ENCODE measurements around the gene KIF4A.

KIF4A gene

DNA sequence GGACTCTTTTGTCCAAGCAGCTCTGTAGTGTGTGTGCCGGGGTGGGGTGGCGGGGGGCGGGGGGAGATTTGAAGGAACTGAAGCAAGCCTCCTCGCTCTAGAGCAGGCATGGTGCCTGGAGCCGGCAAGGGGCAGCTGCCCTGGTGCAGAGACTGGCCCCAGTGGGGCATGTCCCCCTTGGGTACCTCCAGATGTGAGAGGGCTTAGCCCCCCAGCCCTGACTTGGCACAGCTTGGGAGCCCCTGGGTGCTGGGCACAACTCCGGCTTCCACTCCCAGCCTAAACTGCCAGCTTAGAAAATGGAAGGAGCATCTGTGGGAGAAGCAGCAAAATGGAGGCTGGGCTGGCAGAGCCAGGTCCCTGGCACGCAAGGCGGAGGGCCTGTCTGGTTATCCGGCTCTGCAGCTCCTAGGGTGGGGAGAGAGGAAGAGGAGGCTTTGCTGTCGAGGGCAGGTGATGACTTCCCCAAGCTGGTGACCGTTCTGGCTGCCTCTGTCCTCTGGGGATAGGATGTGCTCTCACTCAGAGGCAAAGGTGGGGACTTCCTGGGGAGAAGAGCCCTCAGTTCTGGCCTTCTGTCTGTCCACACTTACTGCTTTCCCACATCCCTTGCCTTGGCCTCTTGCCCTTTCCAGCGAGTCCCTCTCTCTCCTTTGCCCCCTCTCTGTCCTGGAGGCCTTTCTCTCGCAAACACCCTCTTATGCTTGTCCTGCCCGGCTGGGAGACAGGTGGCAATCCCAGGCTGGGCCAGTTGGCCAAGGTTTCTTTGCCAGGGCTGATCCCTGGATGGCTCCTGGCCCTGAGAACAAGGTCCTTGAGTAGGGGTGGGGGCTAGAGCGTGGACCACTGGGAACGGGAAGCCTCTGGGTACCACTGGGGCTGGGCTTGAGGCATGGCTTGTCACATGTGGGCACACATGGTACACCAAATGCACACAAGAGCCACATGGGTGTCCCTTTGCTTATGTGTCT, 156.8 kb downstream of the KIF4A start:
- Histone ChIP-seq H3K4me3 (replicated peaks; ENCODE audit: low read depth, low read length) (no peak overlapping the region), H3K27me3 (replicated peaks; ENCODE audit: control insufficient read depth, insufficient read depth, low read length) (no peaks in the 10 kb centered on the region), H3K36me3 (ENCODE audit: control insufficient read depth, insufficient read depth, low read length) (no peaks in the 10 kb centered on the region)
- DNase-seq (ENCODE audit: extremely low read depth, insufficient read length) = no peak
- TF ChIP-seq, protein P1, sequence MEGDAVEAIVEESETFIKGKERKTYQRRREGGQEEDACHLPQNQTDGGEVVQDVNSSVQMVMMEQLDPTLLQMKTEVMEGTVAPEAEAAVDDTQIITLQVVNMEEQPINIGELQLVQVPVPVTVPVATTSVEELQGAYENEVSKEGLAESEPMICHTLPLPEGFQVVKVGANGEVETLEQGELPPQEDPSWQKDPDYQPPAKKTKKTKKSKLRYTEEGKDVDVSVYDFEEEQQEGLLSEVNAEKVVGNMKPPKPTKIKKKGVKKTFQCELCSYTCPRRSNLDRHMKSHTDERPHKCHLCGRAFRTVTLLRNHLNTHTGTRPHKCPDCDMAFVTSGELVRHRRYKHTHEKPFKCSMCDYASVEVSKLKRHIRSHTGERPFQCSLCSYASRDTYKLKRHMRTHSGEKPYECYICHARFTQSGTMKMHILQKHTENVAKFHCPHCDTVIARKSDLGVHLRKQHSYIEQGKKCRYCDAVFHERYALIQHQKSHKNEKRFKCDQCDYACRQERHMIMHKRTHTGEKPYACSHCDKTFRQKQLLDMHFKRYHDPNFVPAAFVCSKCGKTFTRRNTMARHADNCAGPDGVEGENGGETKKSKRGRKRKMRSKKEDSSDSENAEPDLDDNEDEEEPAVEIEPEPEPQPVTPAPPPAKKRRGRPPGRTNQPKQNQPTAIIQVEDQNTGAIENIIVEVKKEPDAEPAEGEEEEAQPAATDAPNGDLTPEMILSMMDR (IDR thresholded peaks at IDR 0.05; ENCODE audit: insufficient read depth, low read length, poor library complexity, severe bottlenecking) = no peak

DNA sequence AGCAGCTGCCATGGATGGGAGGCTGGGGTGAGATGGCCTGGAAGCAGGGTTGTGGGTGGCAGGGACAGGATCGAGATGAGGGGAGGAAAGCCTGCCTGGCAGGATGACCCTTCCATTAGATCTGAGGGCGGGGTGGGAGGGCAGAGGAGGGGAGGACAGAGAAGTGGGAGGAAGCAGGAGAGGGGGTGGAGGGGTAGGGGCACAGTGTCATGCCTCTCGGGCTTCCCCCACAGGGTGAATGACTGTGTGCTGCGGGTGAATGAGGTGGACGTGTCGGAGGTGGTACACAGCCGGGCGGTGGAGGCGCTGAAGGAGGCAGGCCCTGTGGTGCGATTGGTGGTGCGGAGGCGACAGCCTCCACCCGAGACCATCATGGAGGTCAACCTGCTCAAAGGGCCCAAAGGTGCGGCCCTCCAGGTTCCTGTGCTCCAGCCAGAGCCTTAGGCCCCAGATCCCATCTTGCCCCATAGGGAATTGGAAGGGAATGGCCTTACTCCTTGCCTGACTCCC, 159.6 kb downstream of the KIF4A start:
- Histone ChIP-seq H3K27me3 (replicated peaks; ENCODE audit: control insufficient read depth, insufficient read depth, low read length) (no peaks in the 10 kb centered on the region), H3K36me3 (ENCODE audit: control insufficient read depth, insufficient read depth, low read length) (no peaks in the 10 kb centered on the region), H3K4me3 (replicated peaks; ENCODE audit: low read depth, low read length) (no peak overlapping the region)
- TF ChIP-seq, protein P1 (IDR thresholded peaks at IDR 0.05; ENCODE audit: insufficient read depth, low read length, poor library complexity, severe bottlenecking) = no peak
- DNase-seq (ENCODE audit: extremely low read depth, insufficient read length) = no peak

DNA sequence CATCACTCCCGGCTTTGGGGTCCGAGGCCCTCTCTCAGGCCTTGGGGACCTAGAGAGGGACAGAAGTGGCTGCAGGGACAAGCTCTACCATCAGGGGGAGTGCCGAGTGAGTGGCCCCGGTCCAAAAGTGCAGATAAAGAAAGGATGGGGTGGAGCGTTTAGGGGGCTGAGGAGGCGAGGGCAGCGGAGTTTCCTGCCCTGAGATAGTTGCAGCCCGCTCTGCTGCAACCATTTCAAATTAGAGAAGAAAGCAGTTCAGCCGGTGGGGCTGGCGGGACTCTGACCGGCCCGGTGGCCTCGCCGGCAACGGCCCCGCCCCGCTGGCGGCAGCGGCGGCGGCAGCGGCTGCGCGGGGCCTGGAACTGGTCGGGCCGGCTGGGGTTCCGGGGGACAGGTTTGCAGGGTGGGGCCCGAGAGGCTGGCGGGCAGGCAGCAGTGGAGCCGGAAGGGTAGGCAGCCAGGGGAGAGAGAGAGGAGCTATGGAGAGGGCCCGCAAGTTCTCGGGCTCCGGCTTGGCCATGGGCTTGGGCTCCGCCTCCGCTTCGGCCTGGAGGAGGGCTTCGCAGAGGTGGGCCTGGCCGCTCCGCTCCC, 162.3 kb downstream of the KIF4A start:
- H3K36me3 ChIP-seq (ENCODE audit: control insufficient read depth, insufficient read depth, low read length) = no peaks in the 10 kb centered on the region
- no peaks in the 10 kb centered on the region for H3K27me3 ChIP-seq (replicated peaks; ENCODE audit: control insufficient read depth, insufficient read depth, low read length)
- peak overlapping the region; percentile 44 for H3K4me3 ChIP-seq (replicated peaks; ENCODE audit: low read depth, low read length)
- TF ChIP-seq, protein P1 (IDR thresholded peaks at IDR 0.05; ENCODE audit: insufficient read depth, low read length, poor library complexity, severe bottlenecking) = peak; percentile 74
- DNase-seq (ENCODE audit: extremely low read depth, insufficient read length) = peak; percentile 45

DNA sequence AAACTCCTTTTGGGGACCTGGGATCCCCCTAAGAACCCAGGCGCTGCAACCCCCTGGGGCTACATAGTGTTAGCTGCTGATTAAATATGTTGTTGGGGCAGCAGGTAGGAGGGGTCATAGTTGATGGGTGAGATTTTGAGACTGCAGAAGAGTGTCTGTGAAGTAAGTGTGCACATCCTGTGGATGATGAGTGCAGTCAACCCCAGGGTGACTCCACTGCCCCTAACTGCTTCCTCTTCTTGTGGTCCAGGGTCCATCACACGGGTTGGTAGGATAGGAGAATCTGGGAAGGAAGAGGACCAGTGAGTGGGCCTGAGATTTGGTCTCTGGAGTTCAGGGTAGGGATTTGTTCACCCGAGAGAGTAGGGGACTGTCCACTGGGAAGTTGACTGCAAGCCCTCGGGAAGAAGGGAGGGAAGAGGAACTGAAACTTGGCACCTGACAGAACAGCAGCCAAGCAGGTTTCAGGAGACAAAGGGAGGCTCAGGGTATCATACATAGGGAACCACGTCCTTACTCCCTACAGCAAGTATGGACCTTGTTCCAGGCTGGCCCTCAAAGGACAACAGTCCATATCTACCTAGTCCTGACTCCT, 163.2 kb downstream of the KIF4A start:
- Histone ChIP-seq H3K4me3 (replicated peaks; ENCODE audit: low read depth, low read length) (no peak overlapping the region), H3K27me3 (replicated peaks; ENCODE audit: control insufficient read depth, insufficient read depth, low read length) (no peaks in the 10 kb centered on the region), H3K36me3 (ENCODE audit: control insufficient read depth, insufficient read depth, low read length) (no peaks in the 10 kb centered on the region)
- TF ChIP-seq, protein P1 (IDR thresholded peaks at IDR 0.05; ENCODE audit: insufficient read depth, low read length, poor library complexity, severe bottlenecking) = no peak
- no peak for DNase-seq (ENCODE audit: extremely low read depth, insufficient read length)

DNA sequence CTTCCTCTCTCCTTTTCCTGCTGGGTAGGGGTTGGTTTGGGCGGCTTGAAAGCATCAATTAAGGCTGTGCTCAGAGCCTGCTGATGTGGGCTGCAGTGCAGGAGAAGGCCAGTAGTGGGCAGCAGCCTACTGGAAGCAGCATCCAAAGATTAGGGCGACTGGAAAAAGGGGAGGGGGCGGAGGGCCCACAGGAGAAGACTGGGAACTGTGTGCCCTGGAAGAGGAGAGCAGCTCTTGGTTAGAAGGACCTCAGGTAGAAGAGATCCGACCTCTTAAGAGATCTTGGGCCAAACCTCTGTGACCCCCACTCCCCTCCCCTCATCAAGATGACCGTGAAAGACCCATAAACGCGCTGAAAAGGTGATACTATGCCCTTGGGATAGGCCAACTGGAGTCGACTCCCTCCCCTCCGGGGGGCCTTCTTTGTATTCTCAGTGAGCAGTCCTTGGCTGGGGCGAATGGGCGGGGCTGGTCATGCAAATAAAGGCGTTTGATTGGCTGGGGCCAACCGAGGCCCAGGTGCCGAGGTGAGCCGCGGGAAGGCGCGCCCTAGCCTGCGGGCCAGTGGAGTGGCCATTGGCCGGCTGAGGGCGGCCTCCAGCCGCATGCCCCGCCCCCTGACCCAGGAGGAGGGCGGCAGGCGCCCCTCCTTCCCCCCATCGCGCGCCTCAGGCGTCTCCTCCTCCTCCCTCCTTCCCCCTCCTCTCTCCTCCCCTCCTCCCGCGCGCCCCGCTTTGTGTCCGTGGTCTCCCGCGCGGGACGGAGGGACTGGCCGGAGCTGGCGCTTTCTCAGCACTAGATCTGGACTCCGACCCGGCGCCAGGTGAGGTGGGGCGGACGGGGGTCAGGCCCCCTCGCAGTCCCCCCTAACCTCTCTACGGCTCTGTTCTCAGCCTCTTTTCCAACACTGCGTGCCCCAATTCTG, 164.8 kb downstream of the KIF4A start:
- H3K36me3 ChIP-seq (ENCODE audit: control insufficient read depth, insufficient read depth, low read length) = no peaks in the 10 kb centered on the region
- H3K27me3 ChIP-seq (replicated peaks; ENCODE audit: control insufficient read depth, insufficient read depth, low read length) = no peaks in the 10 kb centered on the region
- peak; percentile 75 for DNase-seq (ENCODE audit: extremely low read depth, insufficient read length)
- TF ChIP-seq, protein P1 (IDR thresholded peaks at IDR 0.05; ENCODE audit: insufficient read depth, low read length, poor library complexity, severe bottlenecking) = peak; percentile 89
- H3K4me3 ChIP-seq (replicated peaks; ENCODE audit: low read depth, low read length) = peak overlapping the region; percentile 42
